Activated CD8-positive, alpha-beta T cell treated with anti-CD3 and anti-CD28 coated beads for 36 hours (primary cell): ENCODE measurements around the gene RPL3. TPM values are rescaled to one million over a fixed set of nuclear protein-coding genes. Genes with fewer than 3 reads are reported as not detected.

Source experiments
- ATAC-seq: fragments of 200-7000 bp; cut with Tn5 transposase; one replicate; pipeline ENCODE4 v1.10.0; 2021; ENCODE audit warnings: mild to moderate bottlenecking, moderate library complexity
- CTCF ChIA-PET: fragments of 350-600 bp; sonication (Branson Sonifier 250); formaldehyde crosslinking; loops from one replicate; lab custom pipeline; 2021; ENCODE audit warnings: antibody characterized with exemption; lab: Charles Lee
- POLR2A ChIA-PET: fragments of 350-600 bp; sonication (Branson Sonifier 250); formaldehyde crosslinking; loops from one replicate; lab custom pipeline; 2021; ENCODE audit warnings: antibody characterized with exemption; lab: Charles Lee
- DNase-seq: peaks from one replicate; pipeline ENCODE4 v3.0.0-alpha.2; 2020
- H3K27ac Mint-ChIP-seq: one replicate; pipeline ENCODE4 v1.8.0; 2021; ENCODE audit warnings: mild to moderate bottlenecking, mixed read lengths
- H3K27me3 Mint-ChIP-seq: one replicate; pipeline ENCODE4 v1.8.0; 2021; ENCODE audit warnings: mixed read lengths
- H3K36me3 Mint-ChIP-seq: one replicate; pipeline ENCODE4 v1.8.0; 2021; ENCODE audit warnings: low read depth, mixed read lengths
- H3K4me1 Mint-ChIP-seq: one replicate; pipeline ENCODE4 v1.8.0; 2021; ENCODE audit warnings: low read depth, mixed read lengths
- H3K4me3 Mint-ChIP-seq: one replicate; pipeline ENCODE4 v1.8.0; 2021; ENCODE audit warnings: mild to moderate bottlenecking, moderate library complexity, mixed read lengths
- H3K9me3 Mint-ChIP-seq: one replicate; pipeline ENCODE4 v1.8.0; 2021; ENCODE audit warnings: mixed read lengths
- CTCF ChIP-seq: fragments of 200-600 bp; IDR thresholded peaks from one replicate; pipeline ENCODE4 v1.8.0; 2022; ENCODE audit warnings: antibody characterized with exemption, mild to moderate bottlenecking
- intact Hi-C: fragments of 100-400 bp; cut with micrococcal nuclease; formaldehyde crosslinking; loops from one replicate; pipeline ENCODE4 v1.10.0; 2022
- total RNA-seq, 2 experiments: library from RNA; stranded (reverse); gene quantifications; one replicate each; pipeline ENCODE4 v1.2.3, GENCODE V29; 2021

The RPL3 gene
- total RNA-seq, 2 experiments from 2014 or later, result 3,563 to 3,599 TPM

GRCh38 chr22:39348909-39349505, 29.6 kb upstream of the RPL3 start:
- peak overlapping the region; percentile 82 for H3K4me3 Mint-ChIP-seq
- ChIA-PET POLR2A (interaction anchor here (0.5 to 2.4 kb wide), 7 partner anchors 26 to 186 kb away, joined by 3 to 18 read pairs (median 3); partner anchors contain the start of gene RPL3), CTCF (interaction anchor here (0.9 to 1.0 kb wide), 2 partner anchors 18 to 32 kb away, joined by 3 to 4 read pairs; no protein-coding TSS in a partner anchor)
- H3K9me3 Mint-ChIP-seq, result no peaks in the 10 kb centered on the region
- H3K4me1 Mint-ChIP-seq, result peaks cover 11% of the 10 kb centered on the region
- H3K27me3 Mint-ChIP-seq, result peaks cover 10% of the 10 kb centered on the region
- no peak for TF ChIP-seq CTCF
- intact Hi-C loops, result no loop called here
- H3K27ac Mint-ChIP-seq, result peak overlapping the region; percentile 76
- no peaks in the 10 kb centered on the region for H3K36me3 Mint-ChIP-seq
- ATAC-seq (peak; percentile 40), DNase-seq (peak; percentile 26)

GRCh38 chr22:39345231-39345630, 25.8 kb upstream of the RPL3 start:
- no peak overlapping the region for H3K27ac Mint-ChIP-seq
- peaks cover 11% of the 10 kb centered on the region for H3K27me3 Mint-ChIP-seq
- ChIA-PET POLR2A (no interaction called here), CTCF (interaction anchor here (0.7 to 0.9 kb wide), 2 partner anchors 39 to 151 kb away, joined by 3 to 4 read pairs; no protein-coding TSS in a partner anchor)
- peaks cover 10% of the 10 kb centered on the region for H3K4me1 Mint-ChIP-seq
- H3K4me3 Mint-ChIP-seq, result no peak overlapping the region
- H3K9me3 Mint-ChIP-seq, result no peaks in the 10 kb centered on the region
- ATAC-seq (no peak), DNase-seq (no peak)
- H3K36me3 Mint-ChIP-seq, result no peaks in the 10 kb centered on the region
- no peak for TF ChIP-seq CTCF
- intact Hi-C loops, result no loop called here

GRCh38 chr22:39344046-39344390, 24.6 kb upstream of the RPL3 start:
- H3K4me3 Mint-ChIP-seq, result no peak overlapping the region
- no peak overlapping the region for H3K27ac Mint-ChIP-seq
- CTCF ChIA-PET, result interaction anchor here (0.7 to 5.7 kb wide), 15 partner anchors 9 to 341 kb away, joined by 3 to 66 read pairs (median 5); partner anchors contain the start of genes MIEF1, RPL3 and TAB1
- H3K27me3 Mint-ChIP-seq, result peaks cover 8% of the 10 kb centered on the region
- no peaks in the 10 kb centered on the region for H3K9me3 Mint-ChIP-seq
- no peak for ATAC-seq
- TF ChIP-seq CTCF, result no peak
- peaks cover 4% of the 10 kb centered on the region for H3K4me1 Mint-ChIP-seq
- intact Hi-C loops, result no loop called here
- no peak for DNase-seq
- H3K36me3 Mint-ChIP-seq, result no peaks in the 10 kb centered on the region
- POLR2A ChIA-PET, result no interaction called here

GRCh38 chr22:39343259-39344045, 24.0 kb upstream of the RPL3 start:
- no peak overlapping the region for H3K27ac Mint-ChIP-seq
- H3K9me3 Mint-ChIP-seq, result no peaks in the 10 kb centered on the region
- ChIA-PET POLR2A (no interaction called here), CTCF (interaction anchor here (0.7 to 5.7 kb wide), 17 partner anchors 9 to 341 kb away, joined by 3 to 66 read pairs (median 4); partner anchors contain the start of genes MIEF1, RPL3 and TAB1)
- no peak overlapping the region for H3K4me3 Mint-ChIP-seq
- no peaks in the 10 kb centered on the region for H3K36me3 Mint-ChIP-seq
- peaks cover 8% of the 10 kb centered on the region for H3K27me3 Mint-ChIP-seq
- peak; percentile 69 for DNase-seq
- H3K4me1 Mint-ChIP-seq, result peaks cover 4% of the 10 kb centered on the region
- intact Hi-C loops, result no loop called here
- peak; percentile 77 for ATAC-seq
- peak; percentile 72 for TF ChIP-seq CTCF
